ENCODE measurements around the gene CELF5.
"Not testable (repeated sequence)": the region's sequence is repeated elsewhere in the genome, so short reads cannot be mapped to it uniquely, and the experiment has no call there.

Gene CELF5

GRCh38 chr19:3185461-3186159, 38.9 kb upstream of the CELF5 start, which contains the start of gene NCLN:
NCLN (plus strand) TSS chr19:3185930; CDS start chr19:3186031, 101 bp downstream.
- no peak for TF ChIP-seq TAF1 (IDR thresholded peaks at IDR 0.05; ENCODE audit: borderline replicate concordance, low read depth, low read length)
- TF ChIP-seq POLR2A (IDR thresholded peaks at IDR 0.05; ENCODE audit: low read depth, low read length): peak; percentile 50; the same call in 1 of the 2 replicates
- TF ChIP-seq POLR2AphosphoS5 (IDR thresholded peaks at IDR 0.05; ENCODE audit: low read depth, low read length): peak; percentile 35
- peak; percentile 77 for DNase-seq (ENCODE audit: insufficient read length)
- FAIRE-seq: peak; percentile 97

GRCh38 chr19:3186160-3186688, 38.2 kb upstream of the CELF5 start:
- FAIRE-seq: no peak
- DNase-seq (ENCODE audit: insufficient read length): no peak
- TF ChIP-seq POLR2AphosphoS5 (IDR thresholded peaks at IDR 0.05; ENCODE audit: low read depth, low read length): no peak
- TF ChIP-seq TAF1 (IDR thresholded peaks at IDR 0.05; ENCODE audit: borderline replicate concordance, low read depth, low read length): no peak
- TF ChIP-seq POLR2A (IDR thresholded peaks at IDR 0.05; ENCODE audit: low read depth, low read length): no peak

GRCh38 chr19:3186891-3187661, 37.4 kb upstream of the CELF5 start:
- DNase-seq (ENCODE audit: insufficient read length): no peak
- no peak for FAIRE-seq
- no peak for TF ChIP-seq TAF1 (IDR thresholded peaks at IDR 0.05; ENCODE audit: borderline replicate concordance, low read depth, low read length)
- TF ChIP-seq POLR2AphosphoS5 (IDR thresholded peaks at IDR 0.05; ENCODE audit: low read depth, low read length): no peak

GRCh38 chr19:3187662-3188511, 36.6 kb upstream of the CELF5 start:
- no peak for FAIRE-seq
- DNase-seq (ENCODE audit: insufficient read length): no peak
- TF ChIP-seq TAF1 (IDR thresholded peaks at IDR 0.05; ENCODE audit: borderline replicate concordance, low read depth, low read length): no peak
- no peak for TF ChIP-seq POLR2AphosphoS5 (IDR thresholded peaks at IDR 0.05; ENCODE audit: low read depth, low read length)
- TF ChIP-seq POLR2A (IDR thresholded peaks at IDR 0.05; ENCODE audit: low read depth, low read length): no peak

DNA sequence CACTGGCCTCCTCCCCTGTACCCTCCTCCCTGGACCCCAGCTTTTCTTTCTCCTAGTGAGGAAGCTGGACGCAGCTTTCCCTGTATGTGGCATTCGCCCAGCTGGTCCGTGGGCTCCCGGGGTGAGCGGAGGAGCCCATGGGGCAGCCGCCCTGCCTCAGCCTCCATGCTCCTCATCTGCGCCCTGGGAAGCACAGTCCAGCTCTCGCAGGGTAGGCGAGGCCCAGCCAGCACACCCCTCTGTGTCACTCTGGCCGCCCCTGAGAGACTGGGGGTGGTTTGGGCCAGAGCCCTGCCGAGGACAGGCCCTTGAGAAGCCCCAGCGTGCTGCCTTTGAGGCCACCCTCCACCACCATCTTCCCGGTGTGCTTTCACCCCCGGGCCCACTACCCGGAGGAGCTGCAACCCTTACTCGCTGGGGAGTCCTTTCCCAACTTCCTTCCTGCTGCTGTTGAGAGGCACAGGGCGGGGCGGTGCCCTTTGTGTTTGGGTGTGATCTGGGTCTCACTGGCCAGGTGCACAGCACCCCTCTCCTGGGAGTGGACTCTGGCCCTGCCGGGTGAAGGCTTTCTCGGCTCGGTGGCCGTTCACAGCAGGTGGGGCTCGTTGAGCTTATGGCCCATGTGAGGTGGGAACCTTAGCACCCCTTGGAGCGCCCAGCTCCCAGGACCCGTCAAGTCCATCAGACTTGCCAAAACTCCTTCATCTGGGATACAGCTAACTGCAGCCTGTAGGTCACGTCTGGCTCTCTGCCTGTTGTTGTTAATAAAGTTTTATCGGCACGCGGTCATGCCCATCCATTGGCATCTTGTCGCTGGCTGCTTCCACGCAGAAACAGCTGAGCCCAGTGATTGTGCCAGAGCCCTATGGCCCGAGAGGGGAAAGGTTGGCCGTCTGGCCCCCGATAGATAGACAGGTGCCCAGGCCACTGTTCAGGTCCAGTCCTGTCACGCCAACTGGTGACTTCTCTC, 35.5 kb upstream of the CELF5 start:
- TF ChIP-seq POLR2A (IDR thresholded peaks at IDR 0.05; ENCODE audit: low read depth, low read length) (no peak), POLR2AphosphoS5 (IDR thresholded peaks at IDR 0.05; ENCODE audit: low read depth, low read length) (no peak), TAF1 (IDR thresholded peaks at IDR 0.05; ENCODE audit: borderline replicate concordance, low read depth, low read length) (no peak)
- DNase-seq (ENCODE audit: insufficient read length) (no peak), FAIRE-seq (no peak)

- no peak for FAIRE-seq
- DNase-seq (ENCODE audit: insufficient read length): no peak
- no peak for TF ChIP-seq POLR2A (IDR thresholded peaks at IDR 0.05; ENCODE audit: low read depth, low read length)
- no peak for TF ChIP-seq POLR2AphosphoS5 (IDR thresholded peaks at IDR 0.05; ENCODE audit: low read depth, low read length)
- TF ChIP-seq TAF1 (IDR thresholded peaks at IDR 0.05; ENCODE audit: borderline replicate concordance, low read depth, low read length): no peak
Measured at GRCh38 chr19:3189702-3190469, 34.6 kb upstream of the CELF5 start.

DNA sequence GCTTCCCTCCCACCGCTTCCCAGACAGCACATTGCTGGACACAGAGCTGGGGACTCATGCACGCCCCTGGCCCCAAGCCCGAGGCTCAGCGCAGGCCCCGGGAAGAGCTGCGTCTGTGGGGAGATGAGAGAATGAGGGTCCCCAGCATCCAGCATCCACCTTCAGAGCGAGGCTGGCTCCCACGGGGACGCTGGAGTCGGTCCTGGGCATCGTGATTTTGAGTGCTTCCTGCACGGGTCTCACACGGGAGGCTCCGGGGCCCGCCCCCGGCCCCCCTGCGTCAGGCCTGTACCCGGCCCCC, 34.0 kb upstream of the CELF5 start:
- TF ChIP-seq POLR2AphosphoS5 (IDR thresholded peaks at IDR 0.05; ENCODE audit: low read depth, low read length) (no peak), POLR2A (IDR thresholded peaks at IDR 0.05; ENCODE audit: low read depth, low read length) (no peak)
- no peak for DNase-seq (ENCODE audit: insufficient read length)
- no peak for FAIRE-seq

DNA sequence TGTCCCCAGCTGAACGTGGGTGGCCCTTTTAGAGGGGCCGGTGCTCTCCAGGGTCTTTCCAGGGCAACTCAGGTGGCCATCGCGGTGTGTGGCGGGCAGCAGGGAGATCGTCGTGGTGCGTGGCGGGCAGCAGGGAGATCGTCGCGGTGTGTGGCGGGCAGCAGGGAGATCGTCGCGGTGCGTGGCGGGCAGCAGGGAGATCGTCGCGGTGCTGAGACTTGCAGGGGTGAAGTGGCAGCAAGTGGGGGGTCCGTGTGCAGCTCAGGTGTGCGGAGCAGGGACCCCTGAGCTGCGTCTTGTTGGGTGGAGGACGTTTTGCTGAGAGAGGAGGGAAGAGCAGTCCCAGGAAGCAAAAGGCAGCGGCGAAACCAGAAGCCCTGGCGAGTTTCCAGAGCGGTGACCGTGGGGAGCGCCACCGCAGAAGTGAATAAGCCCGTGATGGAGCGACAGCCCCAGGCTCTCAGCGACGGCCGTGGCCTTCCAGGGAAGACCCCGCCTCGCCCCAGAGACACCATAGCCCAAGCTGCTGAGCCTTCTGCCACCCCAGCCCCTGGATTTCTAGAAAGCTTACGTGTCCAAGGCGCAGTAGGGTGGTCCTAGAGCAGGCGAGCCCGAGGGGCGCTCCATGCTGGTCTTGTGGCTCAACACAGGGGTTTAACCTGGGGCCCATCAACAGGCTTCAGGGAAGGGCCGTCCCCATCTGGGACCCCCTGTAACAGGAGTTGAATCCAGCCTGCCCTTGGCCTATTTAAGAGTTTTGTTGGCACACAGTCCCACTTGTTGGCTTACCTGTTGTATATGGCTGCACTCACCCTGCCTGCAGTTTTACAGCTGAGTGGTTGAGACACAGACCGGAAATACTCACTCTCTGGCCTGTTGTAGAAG, 33.3 kb upstream of the CELF5 start:
- FAIRE-seq (no peak), DNase-seq (ENCODE audit: insufficient read length) (no peak)
- no peak for TF ChIP-seq TAF1 (IDR thresholded peaks at IDR 0.05; ENCODE audit: borderline replicate concordance, low read depth, low read length)
- TF ChIP-seq POLR2A (IDR thresholded peaks at IDR 0.05; ENCODE audit: low read depth, low read length): no peak
- TF ChIP-seq POLR2AphosphoS5 (IDR thresholded peaks at IDR 0.05; ENCODE audit: low read depth, low read length): no peak

DNA sequence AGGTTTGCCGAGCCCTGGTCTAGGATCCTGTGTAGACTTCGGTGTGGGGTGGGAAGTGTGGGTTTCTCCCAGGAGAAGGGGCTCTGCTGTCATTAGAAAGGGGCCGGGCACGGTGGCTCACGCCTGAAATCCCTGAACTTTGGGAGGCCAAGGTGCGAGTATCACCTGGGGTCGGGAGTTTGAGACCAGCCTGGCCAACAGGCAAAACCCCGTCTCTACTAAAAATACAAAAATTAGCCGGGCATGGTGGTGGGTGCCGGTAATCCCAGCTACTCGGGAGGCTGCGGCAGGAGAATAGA, 32.7 kb upstream of the CELF5 start:
- not testable (repeated sequence) for FAIRE-seq

More for the DNA sequence above, 32.7 kb upstream of the CELF5 start:
- not testable (repeated sequence) for DNase-seq (ENCODE audit: insufficient read length)
